ENCODE results near the gene WDFY3.

WDFY3 gene

DNA sequence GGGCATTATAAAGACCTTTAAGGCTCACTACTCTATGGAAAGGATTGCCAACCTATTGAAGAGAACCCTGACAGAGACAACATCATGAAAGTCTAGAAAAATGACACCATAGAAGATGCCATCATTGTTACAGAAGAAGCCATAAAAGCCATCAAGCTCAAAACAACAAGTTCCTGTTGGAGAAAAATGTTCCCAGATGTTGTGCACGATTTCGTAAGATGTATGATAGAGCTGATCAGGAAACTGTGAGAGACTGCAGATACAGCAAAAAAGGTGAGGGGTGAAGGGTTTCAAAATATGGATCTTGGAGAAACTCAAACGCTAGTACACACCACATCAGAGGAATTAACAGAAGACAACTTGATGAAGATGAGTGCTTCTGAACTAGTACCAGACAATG is 53.3 kb downstream of the WDFY3 start:
- no peak for DNase-seq (ENCODE audit: low read depth, low spot score)

DNA sequence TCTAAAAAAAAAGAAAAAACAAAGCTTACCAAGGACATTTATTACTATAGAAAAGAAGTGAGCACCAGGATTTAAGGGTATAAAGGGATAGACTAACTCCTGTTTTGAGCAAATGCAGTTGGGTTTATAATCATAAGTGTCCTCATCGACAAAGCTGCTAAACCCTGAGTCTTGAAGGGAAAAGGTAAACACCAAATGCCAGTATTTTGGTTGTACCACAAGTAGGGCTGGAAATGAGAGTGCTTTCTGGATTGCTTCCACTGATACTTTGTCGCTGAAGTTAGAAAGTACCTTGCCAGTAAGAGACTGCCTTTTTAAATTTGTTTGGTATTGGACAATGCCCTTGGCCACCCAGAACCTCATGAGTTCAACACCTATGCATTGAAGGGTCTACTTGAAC is 53.7 kb downstream of the WDFY3 start:
- no peak for DNase-seq (ENCODE audit: low read depth, low spot score)

DNA sequence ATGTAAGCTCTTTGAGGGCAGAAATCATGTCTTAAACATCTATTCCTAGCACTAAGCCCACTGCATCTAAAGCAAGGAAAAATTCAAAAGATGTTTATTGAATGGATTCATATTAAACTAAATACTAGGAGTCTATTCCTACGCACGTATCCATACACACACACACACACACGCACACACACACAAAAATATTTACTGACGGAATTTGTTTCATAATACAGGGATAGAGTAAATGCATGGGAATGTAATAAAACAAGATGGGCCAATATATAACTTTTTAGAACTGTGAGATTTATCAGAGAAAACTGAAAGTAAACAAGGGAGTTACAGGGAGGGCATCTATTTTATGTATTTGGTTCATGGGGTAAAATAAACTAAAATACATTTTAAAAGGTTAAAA is 57.6 kb downstream of the WDFY3 start:
- no peak for DNase-seq (ENCODE audit: low read depth, low spot score)

GRCh38 chr4:84907145-84907544 is 59.3 kb downstream of the WDFY3 start:
- no peak for DNase-seq (ENCODE audit: low read depth, low spot score)

- DNase-seq (ENCODE audit: low read depth, low spot score): no peak
Measured at GRCh38 chr4:84905646-84906045, 60.8 kb downstream of the WDFY3 start.

DNA sequence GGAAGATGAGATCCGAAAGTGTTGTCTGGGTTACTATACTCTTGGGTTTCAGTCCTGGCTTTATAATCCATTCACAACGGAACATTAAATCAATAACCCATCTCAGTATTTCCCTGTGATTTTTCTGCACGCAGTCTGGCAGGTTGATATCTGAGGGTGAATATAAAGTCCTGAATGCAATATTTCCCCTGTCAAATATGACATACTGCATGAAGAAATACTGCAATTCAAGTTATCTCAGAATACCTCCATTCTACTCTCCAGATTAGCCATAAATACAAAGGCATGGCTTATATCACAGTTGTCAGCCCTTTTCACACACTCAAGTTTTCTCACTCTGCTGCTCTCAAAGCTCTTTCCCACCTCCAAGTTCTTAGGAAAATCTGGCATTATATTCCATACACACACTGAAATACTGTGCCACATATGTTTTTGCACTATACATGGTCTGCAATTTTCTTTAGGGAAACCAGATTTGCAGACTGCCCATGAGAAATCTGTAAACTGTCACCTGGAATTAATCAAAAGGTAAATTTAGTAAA is 64.7 kb downstream of the WDFY3 start:
- no peak for DNase-seq (ENCODE audit: low read depth, low spot score)

- DNase-seq (ENCODE audit: low read depth, low spot score): no peak
Measured at GRCh38 chr4:84901173-84901572, 65.3 kb downstream of the WDFY3 start.

GRCh38 chr4:84899616-84900015 is 66.9 kb downstream of the WDFY3 start:
- no peak for DNase-seq (ENCODE audit: low read depth, low spot score)

DNA sequence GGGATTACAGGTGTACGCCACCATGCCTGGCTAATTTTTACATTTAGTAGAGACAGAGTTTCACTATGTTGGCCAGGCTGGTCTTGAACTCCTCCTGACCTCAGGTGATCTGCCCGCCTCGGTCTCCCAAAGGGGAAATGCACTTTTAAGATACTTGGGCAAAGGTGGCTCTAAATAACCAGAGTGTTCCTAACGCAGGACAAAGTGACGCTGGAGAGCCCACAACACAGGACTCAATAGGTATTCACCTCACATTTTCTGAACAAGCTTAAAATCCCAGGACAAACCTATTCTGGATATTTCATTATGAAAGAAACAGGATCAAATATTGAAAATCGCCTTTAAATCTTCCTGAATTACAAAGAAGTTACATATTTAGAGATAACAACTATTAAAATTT is 69.0 kb downstream of the WDFY3 start:
- no peak for DNase-seq (ENCODE audit: low read depth, low spot score)

GRCh38 chr4:84895283-84895682 is 71.2 kb downstream of the WDFY3 start:
- DNase-seq (ENCODE audit: low read depth, low spot score): no peak

DNA sequence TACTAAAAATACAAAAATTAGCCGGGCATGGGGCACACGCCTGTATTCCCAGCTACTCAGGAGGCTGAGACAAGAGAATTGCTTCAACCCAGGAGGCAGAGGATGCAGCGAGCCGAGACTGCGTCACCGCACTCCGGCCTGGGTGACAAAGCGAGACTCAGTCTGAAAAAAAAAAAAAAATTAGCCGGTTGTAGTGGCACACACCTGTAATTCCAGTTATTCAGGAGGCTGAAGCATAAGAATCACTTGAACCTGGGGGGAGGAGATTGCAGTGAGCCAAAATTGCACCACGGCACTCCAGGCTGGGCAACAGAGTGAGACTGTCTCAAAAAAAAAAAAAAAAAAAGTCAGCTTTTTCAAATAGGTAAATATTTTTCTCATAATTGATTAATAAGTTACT is 71.9 kb downstream of the WDFY3 start:
- DNase-seq (ENCODE audit: low read depth, low spot score): no peak

DNA sequence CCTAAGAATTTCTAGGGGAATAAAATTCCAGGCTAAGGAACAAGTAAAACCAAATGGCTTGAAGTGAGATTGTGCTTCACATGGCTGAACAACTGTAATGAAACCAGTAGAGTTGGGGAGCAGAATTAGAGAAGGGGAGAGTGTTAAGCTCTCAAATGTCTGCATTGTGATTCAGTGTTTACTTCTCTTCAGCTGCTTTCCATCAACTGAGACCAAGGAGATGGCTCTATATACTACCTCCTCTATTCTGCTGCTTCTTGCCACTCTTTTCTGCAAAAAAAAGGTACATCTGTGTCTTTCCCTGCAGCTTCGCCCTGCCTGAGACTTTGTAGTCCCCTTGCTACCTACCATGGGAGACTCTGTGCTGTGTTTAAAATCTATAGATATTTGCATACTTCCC is 73.5 kb downstream of the WDFY3 start:
- DNase-seq (ENCODE audit: low read depth, low spot score): no peak

DNA sequence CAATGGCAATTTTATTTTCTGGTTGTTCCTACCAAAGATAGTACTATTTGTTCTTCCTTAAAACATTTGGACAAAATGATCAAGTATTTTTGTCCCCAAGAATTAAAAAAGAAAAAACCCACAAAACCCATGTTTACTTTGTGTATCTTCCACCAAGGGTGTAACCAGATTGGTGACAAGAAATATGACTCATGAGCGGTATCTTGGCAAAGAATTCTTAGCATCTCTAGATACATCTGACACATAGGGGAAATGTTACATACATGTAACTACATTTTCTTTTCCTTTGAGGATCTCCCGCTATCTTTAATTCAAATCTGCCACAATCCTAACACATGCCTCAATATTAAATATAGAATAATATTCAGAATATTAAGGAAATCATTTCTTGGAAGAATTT is 78.7 kb downstream of the WDFY3 start:
- no peak for DNase-seq (ENCODE audit: low read depth, low spot score)

GRCh38 chr4:84879651-84880200 is 86.8 kb downstream of the WDFY3 start:
- DNase-seq (ENCODE audit: low read depth, low spot score): no peak

DNA sequence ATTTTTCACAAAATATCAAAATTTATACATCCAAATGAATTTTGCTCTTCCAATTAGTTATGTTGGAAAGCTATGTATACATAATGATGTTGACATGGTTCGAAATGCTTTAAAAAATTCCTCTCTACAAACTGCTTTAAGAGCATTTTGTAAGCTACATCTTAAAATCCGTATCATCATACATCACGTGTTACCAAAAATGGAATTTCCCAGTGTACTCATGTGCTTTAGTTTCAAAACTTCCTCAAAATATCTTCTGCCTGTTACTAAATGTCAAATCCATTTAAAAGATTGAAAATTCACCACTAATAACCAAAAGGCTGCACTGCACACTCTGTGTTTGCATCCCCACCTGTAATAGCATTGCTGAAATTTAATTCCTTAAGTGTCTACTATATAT is 87.9 kb downstream of the WDFY3 start:
- DNase-seq (ENCODE audit: low read depth, low spot score): no peak

DNA sequence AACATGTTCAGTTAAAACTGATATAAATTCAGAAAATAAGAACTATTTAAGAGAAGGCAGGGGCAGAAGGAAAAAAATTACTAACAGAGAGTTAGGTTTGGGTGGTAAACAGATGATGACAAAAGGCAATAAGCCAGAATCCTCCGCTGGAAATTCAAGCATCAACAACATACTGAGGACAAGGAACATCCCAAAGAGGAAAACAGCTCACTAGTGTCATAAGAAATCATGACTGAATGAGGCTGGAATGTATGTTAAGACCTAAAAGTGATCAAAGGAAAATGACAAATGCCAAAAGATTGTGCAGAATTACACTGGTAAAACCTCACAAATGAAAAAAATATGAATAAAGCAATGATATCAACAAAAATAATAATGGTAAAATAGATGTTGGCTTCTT is 88.4 kb downstream of the WDFY3 start:
- no peak for DNase-seq (ENCODE audit: low read depth, low spot score)

GRCh38 chr4:84877051-84877833 is 89.2 kb downstream of the WDFY3 start:
- DNase-seq (ENCODE audit: low read depth, low spot score): no peak

DNA sequence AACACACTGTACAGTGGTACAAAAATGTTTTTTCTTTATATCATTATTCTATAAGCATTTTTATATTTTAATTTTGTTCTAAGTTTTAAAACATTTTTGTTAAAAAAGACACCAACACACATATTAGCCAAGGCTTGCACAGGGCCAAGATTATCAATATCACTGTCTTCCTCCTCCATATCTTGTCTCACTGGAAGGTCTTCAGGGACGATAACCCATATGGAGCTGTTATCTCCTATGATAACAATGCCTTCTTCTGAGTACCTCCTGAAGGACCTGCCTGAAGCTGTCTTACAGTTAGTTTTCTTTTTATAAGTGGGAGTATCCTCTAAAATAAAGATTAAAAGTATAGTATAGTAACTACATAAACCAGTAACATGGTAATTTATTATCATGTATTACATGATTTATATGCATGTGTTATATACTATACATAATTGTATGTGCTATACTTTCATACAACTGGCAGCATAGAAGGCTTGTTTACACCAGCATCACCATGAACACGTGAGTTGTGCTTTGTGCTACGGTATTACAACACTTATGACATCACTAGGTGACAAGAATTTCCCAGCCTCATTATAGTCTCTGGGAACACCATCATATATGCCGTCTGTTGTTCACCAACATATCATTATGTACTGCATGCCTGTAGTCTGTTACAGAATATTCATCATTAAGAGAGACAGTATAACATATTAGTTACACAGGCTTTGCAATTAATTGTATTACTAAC is 90.7 kb downstream of the WDFY3 start:
- DNase-seq (ENCODE audit: low read depth, low spot score): no peak

DNA sequence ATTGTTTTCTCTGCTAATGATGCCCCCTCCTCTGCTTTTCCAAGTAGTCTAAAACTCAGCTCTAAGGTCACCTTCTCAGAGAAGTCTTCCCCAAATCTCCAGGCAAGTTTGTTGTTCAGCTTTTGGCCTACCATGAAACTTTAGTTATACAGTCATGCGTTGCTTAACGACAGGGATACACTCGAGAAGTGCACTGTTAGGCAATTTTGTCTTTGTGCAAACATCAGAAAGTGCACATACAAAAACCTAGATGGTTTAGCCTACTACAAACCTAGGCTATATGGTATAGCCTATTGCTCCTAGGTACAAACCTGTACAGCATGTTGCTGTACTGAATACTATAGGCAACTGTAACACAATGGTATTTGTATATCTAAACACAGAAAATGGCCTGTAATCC is 91.9 kb downstream of the WDFY3 start:
- DNase-seq (ENCODE audit: low read depth, low spot score): no peak

DNA sequence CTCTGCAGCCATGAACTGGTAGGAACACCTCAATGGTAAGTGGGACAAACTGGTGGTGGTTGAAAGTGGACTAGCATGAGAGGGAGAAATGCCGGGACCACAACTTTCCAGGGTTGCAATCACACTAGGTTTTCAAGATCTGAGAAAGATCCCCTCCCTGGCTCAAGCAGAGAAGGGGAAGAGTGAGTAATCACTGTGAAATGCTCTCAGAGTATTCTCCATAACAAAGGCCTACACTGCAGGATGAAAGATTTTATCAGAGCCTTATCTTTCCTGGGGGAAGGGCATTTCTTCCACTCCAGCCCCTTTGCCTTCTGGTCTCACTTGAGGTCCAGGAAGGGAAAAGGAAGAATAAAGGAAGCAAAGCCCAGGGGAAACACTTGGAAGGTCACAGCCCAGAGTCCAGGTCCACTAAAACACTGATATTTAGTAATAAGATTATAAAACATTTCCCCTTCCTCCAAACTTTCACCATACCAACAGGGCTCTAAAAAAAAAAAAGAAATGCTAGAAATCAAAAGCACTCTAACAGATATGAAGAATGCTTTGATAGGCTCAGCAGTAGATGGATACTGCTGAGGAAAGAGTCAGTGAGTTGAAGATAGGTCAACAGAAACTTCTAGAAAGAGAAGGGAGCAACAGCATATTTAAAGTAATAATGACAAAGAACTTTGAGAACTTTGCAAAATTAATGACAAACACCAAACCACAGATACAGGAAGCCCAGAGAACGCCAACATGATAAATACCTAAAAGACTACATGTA is 95.9 kb downstream of the WDFY3 start:
- no peak for DNase-seq (ENCODE audit: low read depth, low spot score)

GRCh38 chr4:84866295-84866694 is 100.2 kb downstream of the WDFY3 start:
- no peak for DNase-seq (ENCODE audit: low read depth, low spot score)

DNA sequence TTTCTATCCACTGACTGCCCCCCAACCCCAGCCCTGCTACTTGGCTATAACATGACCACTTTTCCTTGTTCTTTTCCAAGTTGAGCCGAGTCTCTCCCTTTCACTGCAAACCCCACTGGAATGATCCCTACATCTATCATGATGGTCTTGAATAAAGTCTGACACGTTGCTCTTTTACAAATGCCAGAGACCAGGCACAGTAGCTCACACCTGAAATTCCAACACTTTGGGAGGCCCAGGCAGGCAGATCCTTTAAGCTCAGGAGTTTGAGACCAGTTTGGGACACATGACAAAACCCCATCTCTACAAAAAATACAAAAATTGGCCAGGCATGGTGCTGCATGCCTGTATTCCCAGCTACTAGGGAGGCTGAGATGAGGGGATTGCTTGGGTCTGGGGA is 100.9 kb downstream of the WDFY3 start:
- no peak for DNase-seq (ENCODE audit: low read depth, low spot score)

Data from smooth muscle cell of the brain vasculature (primary cell).